Measurements from ENCODE around the gene PIGO.

The PIGO gene

GRCh38 chr9:35112257-35113020, 16.0 kb upstream of the PIGO start:
- H3K4me3 ChIP-seq (ENCODE audit: low read length) = peak overlapping the region; percentile 36
- DNase-seq (ENCODE audit: low read depth) = peak; percentile 79
- TF ChIP-seq, protein P1, sequence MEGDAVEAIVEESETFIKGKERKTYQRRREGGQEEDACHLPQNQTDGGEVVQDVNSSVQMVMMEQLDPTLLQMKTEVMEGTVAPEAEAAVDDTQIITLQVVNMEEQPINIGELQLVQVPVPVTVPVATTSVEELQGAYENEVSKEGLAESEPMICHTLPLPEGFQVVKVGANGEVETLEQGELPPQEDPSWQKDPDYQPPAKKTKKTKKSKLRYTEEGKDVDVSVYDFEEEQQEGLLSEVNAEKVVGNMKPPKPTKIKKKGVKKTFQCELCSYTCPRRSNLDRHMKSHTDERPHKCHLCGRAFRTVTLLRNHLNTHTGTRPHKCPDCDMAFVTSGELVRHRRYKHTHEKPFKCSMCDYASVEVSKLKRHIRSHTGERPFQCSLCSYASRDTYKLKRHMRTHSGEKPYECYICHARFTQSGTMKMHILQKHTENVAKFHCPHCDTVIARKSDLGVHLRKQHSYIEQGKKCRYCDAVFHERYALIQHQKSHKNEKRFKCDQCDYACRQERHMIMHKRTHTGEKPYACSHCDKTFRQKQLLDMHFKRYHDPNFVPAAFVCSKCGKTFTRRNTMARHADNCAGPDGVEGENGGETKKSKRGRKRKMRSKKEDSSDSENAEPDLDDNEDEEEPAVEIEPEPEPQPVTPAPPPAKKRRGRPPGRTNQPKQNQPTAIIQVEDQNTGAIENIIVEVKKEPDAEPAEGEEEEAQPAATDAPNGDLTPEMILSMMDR (IDR thresholded peaks at IDR 0.05; ENCODE audit: insufficient read depth, low read depth, low read length, missing control alignments) = no peak

- peak overlapping the region; percentile 78 for H3K4me3 ChIP-seq (ENCODE audit: low read length)
- TF ChIP-seq, protein P1 (IDR thresholded peaks at IDR 0.05; ENCODE audit: insufficient read depth, low read depth, low read length, missing control alignments) = no peak
- DNase-seq (ENCODE audit: low read depth) = peak; percentile 99
Observed at GRCh38 chr9:35111001-35111933, 14.9 kb upstream of the PIGO start.

- DNase-seq (ENCODE audit: low read depth) = peak; percentile 67
- TF ChIP-seq, protein P1 (IDR thresholded peaks at IDR 0.05; ENCODE audit: insufficient read depth, low read depth, low read length, missing control alignments) = no peak
- peak overlapping the region; percentile 78 for H3K4me3 ChIP-seq (ENCODE audit: low read length)
Observed at GRCh38 chr9:35110327-35110761, 14.0 kb upstream of the PIGO start.

GRCh38 chr9:35108946-35109575, 12.7 kb upstream of the PIGO start:
- no peak overlapping the region for H3K4me3 ChIP-seq (ENCODE audit: low read length)
- TF ChIP-seq, protein P1 (IDR thresholded peaks at IDR 0.05; ENCODE audit: insufficient read depth, low read depth, low read length, missing control alignments) = no peak
- no peak for DNase-seq (ENCODE audit: low read depth)

- TF ChIP-seq, protein P1 (IDR thresholded peaks at IDR 0.05; ENCODE audit: insufficient read depth, low read depth, low read length, missing control alignments) = no peak
- no peak overlapping the region for H3K4me3 ChIP-seq (ENCODE audit: low read length)
- no peak for DNase-seq (ENCODE audit: low read depth)
Observed at GRCh38 chr9:35108461-35108860, 12.1 kb upstream of the PIGO start.

- no peak overlapping the region for H3K4me3 ChIP-seq (ENCODE audit: low read length)
- TF ChIP-seq, protein P1 (IDR thresholded peaks at IDR 0.05; ENCODE audit: insufficient read depth, low read depth, low read length, missing control alignments) = no peak
- DNase-seq (ENCODE audit: low read depth) = no peak
Observed at GRCh38 chr9:35107297-35108290, 11.2 kb upstream of the PIGO start.
